Suppressor macrophage (primary cell): ENCODE results near the gene ZNF578.
"Not testable (repeated sequence)": the region's sequence is repeated elsewhere in the genome, so short reads cannot be mapped to it uniquely, and the experiment has no call there.

Source experiments
- DNase-seq, 4 experiments: peaks; one replicate each; pipeline ENCODE4 v3.0.0-alpha.2; 2020 to 2022

The ZNF578 gene

DNA sequence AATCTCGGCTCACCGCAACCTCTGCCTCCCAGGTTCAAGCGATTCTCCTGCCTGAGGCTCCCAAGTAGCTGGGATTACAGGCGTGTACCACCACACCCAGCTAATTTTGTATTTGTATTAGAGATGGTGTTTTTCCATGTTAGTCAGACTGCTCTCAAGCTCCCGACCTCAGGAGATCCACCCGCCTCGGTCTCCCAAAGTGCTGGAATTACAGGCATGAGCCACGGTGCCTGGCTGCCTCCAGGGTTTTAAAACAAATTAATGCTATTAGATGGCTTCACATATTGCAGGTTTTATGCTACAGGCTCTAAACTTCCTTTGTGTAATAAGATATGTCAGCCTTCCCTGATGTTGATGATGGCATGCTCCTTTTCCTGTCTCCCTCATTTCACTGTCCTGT lies 108.3 kb downstream of the ZNF578 start:
- DNase-seq, result not testable (repeated sequence)
